T-helper 1 cell treated with Interleukin-12 subunit alpha and Interleukin-12 subunit beta and Interleukin-4 antibody, amounts not matched to agents 30 ng/mL and 1 ng/mL, for 36 hours (primary cell): ENCODE results near the gene MRPL42. TPM values are rescaled to one million over a fixed set of nuclear protein-coding genes. Genes with fewer than 3 reads are reported as not detected.
"Not testable (repeated sequence)": the region's sequence is repeated elsewhere in the genome, so short reads cannot be mapped to it uniquely, and the experiment has no call there.

Source experiments
- intact Hi-C: fragments of 100-400 bp; cut with micrococcal nuclease; formaldehyde crosslinking; loops from one replicate; pipeline ENCODE4 v1.15.1; 2024
- total RNA-seq: library from RNA; stranded (reverse); gene quantifications from 2 replicates; pipeline ENCODE4 v1.2.3, GENCODE V29; 2022

The MRPL42 gene
- total RNA-seq, result 66.6 and 67.3 TPM in 2 replicates

GRCh38 chr12:93467351-93468007 lies at the start of gene MRPL42:
Gene MRPL42 (plus strand): TSS chr12:93467514. CDS start chr12:93469286, 1,772 bp downstream.
- intact Hi-C loops, result loop anchor here (1.0 to 2.0 kb wide), 11 partner anchors 25 to 1606 kb away; partner anchors contain the start of genes CRADD, EEA1, NR2C1 and NUDT4

- intact Hi-C loops, result loop anchor here (10.0 kb wide), 1 partner anchor 823 kb away; no protein-coding TSS in a partner anchor
Measured at GRCh38 chr12:93417967-93418480, 49.3 kb upstream of the MRPL42 start.

- intact Hi-C loops, result loop anchor here (1.0 to 10.0 kb wide), 8 partner anchors 23 to 825 kb away; partner anchors contain the start of gene MRPL42
Measured at GRCh38 chr12:93419388-93420034, 47.8 kb upstream of the MRPL42 start.

- intact Hi-C loops, result no loop called here
Measured at GRCh38 chr12:93422050-93422449, 45.3 kb upstream of the MRPL42 start.

- intact Hi-C loops, result no loop called here
Measured at GRCh38 chr12:93425736-93426411, 41.4 kb upstream of the MRPL42 start.

GRCh38 chr12:93426412-93426805 lies 40.9 kb upstream of the MRPL42 start:
- intact Hi-C loops, result no loop called here

GRCh38 chr12:93427779-93428564 lies 39.3 kb upstream of the MRPL42 start:
- intact Hi-C loops, result no loop called here

- intact Hi-C loops, result no loop called here
Measured at GRCh38 chr12:93429448-93429847, 37.9 kb upstream of the MRPL42 start.

GRCh38 chr12:93429852-93430251 lies 37.5 kb upstream of the MRPL42 start:
- intact Hi-C loops, result no loop called here

GRCh38 chr12:93430280-93430679 lies 37.0 kb upstream of the MRPL42 start:
- intact Hi-C loops, result no loop called here

GRCh38 chr12:93432031-93432430 lies 35.3 kb upstream of the MRPL42 start:
- intact Hi-C loops, result not testable (repeated sequence)

GRCh38 chr12:93434256-93434865 lies 33.0 kb upstream of the MRPL42 start:
- intact Hi-C loops, result no loop called here

GRCh38 chr12:93438266-93439050 lies 28.9 kb upstream of the MRPL42 start:
- intact Hi-C loops, result no loop called here

GRCh38 chr12:93440043-93440835 lies 27.1 kb upstream of the MRPL42 start:
- intact Hi-C loops, result loop anchor here (2.0 to 10.0 kb wide), 4 partner anchors 767 to 1777 kb away; partner anchors contain the start of genes FGD6, NDUFA12 and VEZT

- intact Hi-C loops, result loop anchor here (1.0 to 10.0 kb wide), 5 partner anchors 766 to 1776 kb away; partner anchors contain the start of genes FGD6, NDUFA12 and VEZT
Measured at GRCh38 chr12:93441081-93441616, 26.2 kb upstream of the MRPL42 start.

GRCh38 chr12:93441617-93442410 lies 25.5 kb upstream of the MRPL42 start, which contains the start of gene UBE2N:
Gene UBE2N (minus strand): TSS chr12:93441947. CDS start chr12:93441884, 63 bp downstream.
- intact Hi-C loops, result loop anchor here (1.0 to 10.0 kb wide), 15 partner anchors 23 to 1775 kb away; partner anchors contain the start of genes CEP83, CRADD, EEA1 and FGD6
